HG03095 (cell line): Measurements from ENCODE around the gene CTNNB1.

ENCODE experiments used
- ATAC-seq: cut with Tn5 transposase; IDR thresholded peaks from one replicate; pipeline ENCODE4 v1.9.1; 2021; ENCODE audit warnings: moderate library complexity; ENCODE audit not compliant: unreplicated experiment

CTNNB1 gene

GRCh38 chr3:41213588-41213987 is 14.3 kb downstream of the CTNNB1 start:
- no peak for ATAC-seq

- no peak for ATAC-seq
These were observed 17.1 kb downstream of the CTNNB1 start for GRCh38 chr3:41216422-41216821.

GRCh38 chr3:41216993-41217392 is 17.7 kb downstream of the CTNNB1 start:
- ATAC-seq = no peak

- no peak for ATAC-seq
These were observed 20.1 kb downstream of the CTNNB1 start for GRCh38 chr3:41219424-41219823.

GRCh38 chr3:41220906-41221677 is 21.8 kb downstream of the CTNNB1 start:
- no peak for ATAC-seq

- no peak for ATAC-seq
These were observed 22.7 kb downstream of the CTNNB1 start for GRCh38 chr3:41222012-41222411.

- no peak for ATAC-seq
These were observed 23.2 kb downstream of the CTNNB1 start for GRCh38 chr3:41222501-41222900.

- no peak for ATAC-seq
These were observed 23.8 kb downstream of the CTNNB1 start for GRCh38 chr3:41223078-41223477.

- ATAC-seq = no peak
These were observed 24.4 kb downstream of the CTNNB1 start for GRCh38 chr3:41223691-41224090.

- no peak for ATAC-seq
These were observed 25.0 kb downstream of the CTNNB1 start for GRCh38 chr3:41224120-41224806.

- ATAC-seq = no peak
These were observed 35.8 kb downstream of the CTNNB1 start for GRCh38 chr3:41234823-41235721.

- ATAC-seq = no peak
These were observed 36.9 kb downstream of the CTNNB1 start for GRCh38 chr3:41236228-41236627.

GRCh38 chr3:41237907-41238306 is 38.6 kb downstream of the CTNNB1 start:
- no peak for ATAC-seq

GRCh38 chr3:41239587-41239986 is 40.3 kb downstream of the CTNNB1 start:
- ATAC-seq = no peak

GRCh38 chr3:41241161-41241560 is 41.9 kb downstream of the CTNNB1 start:
- ATAC-seq = no peak

GRCh38 chr3:41241800-41242571 is 42.7 kb downstream of the CTNNB1 start:
- ATAC-seq = no peak

GRCh38 chr3:41243183-41243582 is 43.9 kb downstream of the CTNNB1 start:
- no peak for ATAC-seq

- no peak for ATAC-seq
These were observed 45.5 kb downstream of the CTNNB1 start for GRCh38 chr3:41244620-41245336.

- no peak for ATAC-seq
These were observed 48.0 kb downstream of the CTNNB1 start for GRCh38 chr3:41247055-41248004.
